ENCODE measurements around the gene ROR1.

DNA sequence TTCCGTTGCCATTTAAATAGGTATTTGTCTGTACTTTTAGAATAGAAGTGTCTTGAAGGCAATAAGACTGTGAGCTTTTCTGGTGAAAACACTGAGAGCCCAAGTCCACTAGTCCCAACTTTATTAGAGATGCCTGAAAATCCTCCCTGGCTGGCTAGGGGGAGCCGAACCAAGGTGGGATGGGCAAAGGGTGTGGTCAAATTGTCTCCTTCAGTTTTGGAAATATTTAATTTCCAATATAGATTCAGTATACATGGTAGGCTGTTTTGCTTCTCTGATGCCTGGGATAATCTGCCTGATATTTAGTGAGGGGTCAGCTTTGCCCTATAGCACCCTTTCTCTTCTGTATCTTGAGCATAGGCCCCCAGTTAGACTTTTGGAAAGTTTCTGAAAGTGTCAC is 3.5 kb downstream of the ROR1 start:
- TF ChIP-seq, protein P1, sequence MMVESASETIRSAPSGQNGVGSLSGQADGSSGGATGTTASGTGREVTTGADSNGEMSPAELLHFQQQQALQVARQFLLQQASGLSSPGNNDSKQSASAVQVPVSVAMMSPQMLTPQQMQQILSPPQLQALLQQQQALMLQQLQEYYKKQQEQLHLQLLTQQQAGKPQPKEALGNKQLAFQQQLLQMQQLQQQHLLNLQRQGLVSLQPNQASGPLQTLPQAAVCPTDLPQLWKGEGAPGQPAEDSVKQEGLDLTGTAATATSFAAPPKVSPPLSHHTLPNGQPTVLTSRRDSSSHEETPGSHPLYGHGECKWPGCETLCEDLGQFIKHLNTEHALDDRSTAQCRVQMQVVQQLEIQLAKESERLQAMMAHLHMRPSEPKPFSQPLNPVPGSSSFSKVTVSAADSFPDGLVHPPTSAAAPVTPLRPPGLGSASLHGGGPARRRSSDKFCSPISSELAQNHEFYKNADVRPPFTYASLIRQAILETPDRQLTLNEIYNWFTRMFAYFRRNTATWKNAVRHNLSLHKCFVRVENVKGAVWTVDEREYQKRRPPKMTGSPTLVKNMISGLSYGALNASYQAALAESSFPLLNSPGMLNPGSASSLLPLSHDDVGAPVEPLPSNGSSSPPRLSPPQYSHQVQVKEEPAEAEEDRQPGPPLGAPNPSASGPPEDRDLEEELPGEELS (CRISPR knock-in tag; IDR thresholded peaks at IDR 0.05), result no peak
- TF ChIP-seq, protein P2, sequence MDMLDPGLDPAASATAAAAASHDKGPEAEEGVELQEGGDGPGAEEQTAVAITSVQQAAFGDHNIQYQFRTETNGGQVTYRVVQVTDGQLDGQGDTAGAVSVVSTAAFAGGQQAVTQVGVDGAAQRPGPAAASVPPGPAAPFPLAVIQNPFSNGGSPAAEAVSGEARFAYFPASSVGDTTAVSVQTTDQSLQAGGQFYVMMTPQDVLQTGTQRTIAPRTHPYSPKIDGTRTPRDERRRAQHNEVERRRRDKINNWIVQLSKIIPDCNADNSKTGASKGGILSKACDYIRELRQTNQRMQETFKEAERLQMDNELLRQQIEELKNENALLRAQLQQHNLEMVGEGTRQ (CRISPR knock-in tag; IDR thresholded peaks at IDR 0.05), result no peak
- TF ChIP-seq, protein P3, sequence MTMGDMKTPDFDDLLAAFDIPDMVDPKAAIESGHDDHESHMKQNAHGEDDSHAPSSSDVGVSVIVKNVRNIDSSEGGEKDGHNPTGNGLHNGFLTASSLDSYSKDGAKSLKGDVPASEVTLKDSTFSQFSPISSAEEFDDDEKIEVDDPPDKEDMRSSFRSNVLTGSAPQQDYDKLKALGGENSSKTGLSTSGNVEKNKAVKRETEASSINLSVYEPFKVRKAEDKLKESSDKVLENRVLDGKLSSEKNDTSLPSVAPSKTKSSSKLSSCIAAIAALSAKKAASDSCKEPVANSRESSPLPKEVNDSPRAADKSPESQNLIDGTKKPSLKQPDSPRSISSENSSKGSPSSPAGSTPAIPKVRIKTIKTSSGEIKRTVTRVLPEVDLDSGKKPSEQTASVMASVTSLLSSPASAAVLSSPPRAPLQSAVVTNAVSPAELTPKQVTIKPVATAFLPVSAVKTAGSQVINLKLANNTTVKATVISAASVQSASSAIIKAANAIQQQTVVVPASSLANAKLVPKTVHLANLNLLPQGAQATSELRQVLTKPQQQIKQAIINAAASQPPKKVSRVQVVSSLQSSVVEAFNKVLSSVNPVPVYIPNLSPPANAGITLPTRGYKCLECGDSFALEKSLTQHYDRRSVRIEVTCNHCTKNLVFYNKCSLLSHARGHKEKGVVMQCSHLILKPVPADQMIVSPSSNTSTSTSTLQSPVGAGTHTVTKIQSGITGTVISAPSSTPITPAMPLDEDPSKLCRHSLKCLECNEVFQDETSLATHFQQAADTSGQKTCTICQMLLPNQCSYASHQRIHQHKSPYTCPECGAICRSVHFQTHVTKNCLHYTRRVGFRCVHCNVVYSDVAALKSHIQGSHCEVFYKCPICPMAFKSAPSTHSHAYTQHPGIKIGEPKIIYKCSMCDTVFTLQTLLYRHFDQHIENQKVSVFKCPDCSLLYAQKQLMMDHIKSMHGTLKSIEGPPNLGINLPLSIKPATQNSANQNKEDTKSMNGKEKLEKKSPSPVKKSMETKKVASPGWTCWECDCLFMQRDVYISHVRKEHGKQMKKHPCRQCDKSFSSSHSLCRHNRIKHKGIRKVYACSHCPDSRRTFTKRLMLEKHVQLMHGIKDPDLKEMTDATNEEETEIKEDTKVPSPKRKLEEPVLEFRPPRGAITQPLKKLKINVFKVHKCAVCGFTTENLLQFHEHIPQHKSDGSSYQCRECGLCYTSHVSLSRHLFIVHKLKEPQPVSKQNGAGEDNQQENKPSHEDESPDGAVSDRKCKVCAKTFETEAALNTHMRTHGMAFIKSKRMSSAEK (CRISPR knock-in tag; IDR thresholded peaks at IDR 0.05; ENCODE audit: borderline replicate concordance), result no peak
- TF ChIP-seq JUN (CRISPR knock-in tag; IDR thresholded peaks at IDR 0.05), result no peak
- TF ChIP-seq, protein P4, sequence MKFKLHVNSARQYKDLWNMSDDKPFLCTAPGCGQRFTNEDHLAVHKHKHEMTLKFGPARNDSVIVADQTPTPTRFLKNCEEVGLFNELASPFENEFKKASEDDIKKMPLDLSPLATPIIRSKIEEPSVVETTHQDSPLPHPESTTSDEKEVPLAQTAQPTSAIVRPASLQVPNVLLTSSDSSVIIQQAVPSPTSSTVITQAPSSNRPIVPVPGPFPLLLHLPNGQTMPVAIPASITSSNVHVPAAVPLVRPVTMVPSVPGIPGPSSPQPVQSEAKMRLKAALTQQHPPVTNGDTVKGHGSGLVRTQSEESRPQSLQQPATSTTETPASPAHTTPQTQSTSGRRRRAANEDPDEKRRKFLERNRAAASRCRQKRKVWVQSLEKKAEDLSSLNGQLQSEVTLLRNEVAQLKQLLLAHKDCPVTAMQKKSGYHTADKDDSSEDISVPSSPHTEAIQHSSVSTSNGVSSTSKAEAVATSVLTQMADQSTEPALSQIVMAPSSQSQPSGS (CRISPR knock-in tag; IDR thresholded peaks at IDR 0.05; ENCODE audit: borderline replicate concordance, low read depth), result no peak
- no peak for TF ChIP-seq GABPB1 (CRISPR knock-in tag; IDR thresholded peaks at IDR 0.05)
- TF ChIP-seq ZNF138 (CRISPR knock-in tag; conservative IDR thresholded peaks at IDR 0.05), result no peak
